CD4-positive, alpha-beta T cell (primary cell): ENCODE measurements around the gene SASH1. TPM values are rescaled to one million over a fixed set of nuclear protein-coding genes. Genes with fewer than 3 reads are reported as not detected.

Experiments used
- ATAC-seq: fragments of 200-7000 bp; cut with Tn5 transposase; one replicate; pipeline ENCODE4 v1.10.0; 2022; ENCODE audit warnings: mild to moderate bottlenecking; ENCODE audit not compliant: poor library complexity
- CTCF ChIA-PET: fragments of 350-600 bp; sonication (Branson Sonifier 250); formaldehyde crosslinking; loops from one replicate; lab custom pipeline; 2021; ENCODE audit warnings: antibody characterized with exemption, inconsistent platforms; lab: Charles Lee
- POLR2A ChIA-PET: fragments of 350-600 bp; sonication (Branson Sonifier 250); formaldehyde crosslinking; loops from one replicate; lab custom pipeline; 2021; ENCODE audit warnings: antibody characterized with exemption, inconsistent platforms; lab: Charles Lee
- DNase-seq, 14 experiments: peaks; one replicate each; pipeline ENCODE4 v3.0.0-alpha.2; 2013 to 2020; ENCODE audit warnings: mixed read lengths in 2 of 14
- H3K27ac ChIP-seq, 2 donors: one replicate each; pipeline versions ENCODE4 v1.5.1 to v1.7.0; 2013; ENCODE audit warnings: low read length in 2 of 2, low read depth in 1 of 2, mild to moderate bottlenecking in 1 of 2
- H3K27me3 ChIP-seq, 2 experiments: 1 replicate in 1 of 2; 2 replicates in 1 of 2; pipeline versions ENCODE4 v1.6.1 to v1.7.0; 2013; ENCODE audit warnings: low read length in 2 of 2, control low read depth in 1 of 2, mild to moderate bottlenecking in 1 of 2, moderate library complexity in 1 of 2; ENCODE audit not compliant: insufficient read depth in 2 of 2, control insufficient read depth in 1 of 2
- H3K36me3 ChIP-seq: one replicate; pipeline ENCODE4 v1.6.1; 2013; ENCODE audit warnings: low read length, control low read depth; ENCODE audit not compliant: insufficient read depth
- H3K4me1 ChIP-seq: one replicate; pipeline ENCODE4 v1.6.1; 2013; ENCODE audit warnings: low read length, control low read depth; ENCODE audit not compliant: insufficient read depth
- H3K4me3 ChIP-seq: one replicate; pipeline ENCODE4 v1.5.1; 2013; ENCODE audit warnings: mild to moderate bottlenecking, low read length, moderate library complexity
- H3K9me3 ChIP-seq, 2 experiments: 1 replicate in 1 of 2; 2 replicates in 1 of 2; pipeline versions ENCODE4 v1.6.1 to v1.7.0; 2013; ENCODE audit warnings: low read length in 2 of 2, mild to moderate bottlenecking in 2 of 2, control low read depth in 1 of 2, moderate library complexity in 1 of 2; ENCODE audit not compliant: control insufficient read depth in 1 of 2, insufficient read depth in 1 of 2
- H3K27ac Mint-ChIP-seq: one replicate; pipeline ENCODE4 v1.8.0; 2020; ENCODE audit warnings: mixed read lengths
- H3K27me3 Mint-ChIP-seq: one replicate; pipeline ENCODE4 v1.8.0; 2021; ENCODE audit warnings: mixed read lengths
- H3K36me3 Mint-ChIP-seq: one replicate; pipeline ENCODE4 v1.8.0; 2021; ENCODE audit warnings: low read depth, mixed read lengths
- H3K4me1 Mint-ChIP-seq: one replicate; pipeline ENCODE4 v1.8.0; 2021; ENCODE audit warnings: low read depth, mixed read lengths
- H3K4me3 Mint-ChIP-seq: one replicate; pipeline ENCODE4 v1.8.0; 2020; ENCODE audit warnings: mild to moderate bottlenecking, mixed read lengths
- H3K9me3 Mint-ChIP-seq: one replicate; pipeline ENCODE4 v1.8.0; 2020; ENCODE audit warnings: mixed read lengths
- CTCF ChIP-seq: fragments of 200-600 bp; IDR thresholded peaks from one replicate; pipeline ENCODE4 v1.8.0; 2022; ENCODE audit warnings: antibody characterized with exemption, mild to moderate bottlenecking
- intact Hi-C, 2 experiments: fragments of 100-400 bp; cut with DNase I in 1 of 2; cut with micrococcal nuclease in 1 of 2; formaldehyde crosslinking; loops; one replicate each; pipeline versions ENCODE4 v1.15.1 to v1.9.0; 2023 to 2025; cut with DNase I, micrococcal nuclease
- total RNA-seq, 174 experiments: library from RNA in 2 of 174; stranded (reverse) in 2 of 174; gene quantifications; one replicate each; pipeline ENCODE4 v1.2.3 and lab custom pipeline; 2021 to 2026

The SASH1 gene
- total RNA-seq, 2 experiments from 2014 or later, result 0.58 to 0.75 TPM

DNA sequence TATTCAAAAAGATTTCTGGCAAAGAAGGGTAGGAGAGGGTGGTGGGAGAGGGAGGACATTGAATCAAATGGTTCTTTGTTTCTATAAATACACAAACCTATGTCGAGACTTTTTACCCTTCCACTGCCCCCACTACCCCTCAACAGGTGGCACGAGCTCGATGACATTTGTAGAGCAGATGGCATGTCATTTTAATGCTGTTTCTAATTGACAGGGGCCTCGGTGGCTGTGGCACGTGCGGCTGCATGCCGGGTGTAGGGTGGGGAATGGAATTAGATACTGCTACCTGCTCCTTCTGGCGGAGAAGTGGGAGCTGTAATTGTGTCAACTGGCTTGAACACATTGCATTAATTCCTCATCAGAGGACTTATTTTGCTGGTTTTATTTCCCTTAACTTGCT, 29.1 kb upstream of the SASH1 start:
- Histone ChIP-seq H3K4me3 (no peak overlapping the region), H3K9me3 (no peaks in the 10 kb centered on the region), H3K4me1 (no peaks in the 10 kb centered on the region), H3K27me3 (peaks cover 0 to 3% of the 10 kb centered on the region in 2 experiments), H3K36me3 (no peaks in the 10 kb centered on the region), H3K27ac (no peak overlapping the region)
- no peaks in the 10 kb centered on the region for H3K9me3 Mint-ChIP-seq
- DNase-seq (no peak), ATAC-seq (no peak)
- ChIA-PET CTCF (no interaction called here), POLR2A (no interaction called here)
- intact Hi-C loops, result no loop called here
- TF ChIP-seq CTCF, result no peak
- no peak overlapping the region for H3K27ac Mint-ChIP-seq
- no peak overlapping the region for H3K4me3 Mint-ChIP-seq
- H3K27me3 Mint-ChIP-seq, result no peaks in the 10 kb centered on the region
- no peaks in the 10 kb centered on the region for H3K36me3 Mint-ChIP-seq
- H3K4me1 Mint-ChIP-seq, result no peaks in the 10 kb centered on the region

- H3K4me1 Mint-ChIP-seq, result no peaks in the 10 kb centered on the region
Measured at GRCh38 chr6:148316308-148316707, 26.3 kb upstream of the SASH1 start.

GRCh38 chr6:148317051-148317450, 25.6 kb upstream of the SASH1 start:
- intact Hi-C loops, result no loop called here
- H3K27me3 ChIP-seq, result peaks cover 0 to 3% of the 10 kb centered on the region in 2 experiments
- no peaks in the 10 kb centered on the region for H3K36me3 Mint-ChIP-seq
- no peaks in the 10 kb centered on the region for H3K4me1 Mint-ChIP-seq
- no peak overlapping the region for H3K27ac Mint-ChIP-seq
- no peak overlapping the region for H3K4me3 Mint-ChIP-seq
- DNase-seq (no peak), ATAC-seq (no peak)
- H3K27me3 Mint-ChIP-seq, result no peaks in the 10 kb centered on the region
- H3K9me3 Mint-ChIP-seq, result no peaks in the 10 kb centered on the region
- ChIA-PET CTCF (interaction anchor here (0.5 kb wide), 1 partner anchor 691 kb away, joined by 3 read pairs; no protein-coding TSS in a partner anchor), POLR2A (no interaction called here)
- H3K4me1 ChIP-seq, result no peaks in the 10 kb centered on the region
- no peaks in the 10 kb centered on the region for H3K9me3 ChIP-seq
- no peak overlapping the region for H3K27ac ChIP-seq
- H3K4me3 ChIP-seq, result no peak overlapping the region
- no peaks in the 10 kb centered on the region for H3K36me3 ChIP-seq
- TF ChIP-seq CTCF, result no peak

More at GRCh38 chr6:148316308-148316707, 26.3 kb upstream of the SASH1 start:
- Mint-ChIP-seq H3K4me3 (no peak overlapping the region), H3K9me3 (no peaks in the 10 kb centered on the region), H3K27me3 (no peaks in the 10 kb centered on the region), H3K27ac (no peak overlapping the region), H3K36me3 (no peaks in the 10 kb centered on the region)
- ChIA-PET POLR2A (no interaction called here), CTCF (interaction anchor here (0.5 kb wide), 1 partner anchor 690 kb away, joined by 3 read pairs; no protein-coding TSS in a partner anchor)
- no peaks in the 10 kb centered on the region for H3K9me3 ChIP-seq
- H3K4me3 ChIP-seq, result no peak overlapping the region
- no peaks in the 10 kb centered on the region for H3K36me3 ChIP-seq
- H3K4me1 ChIP-seq, result no peaks in the 10 kb centered on the region
- TF ChIP-seq CTCF, result no peak
- no peak for DNase-seq
- no peak for ATAC-seq
- intact Hi-C loops, result no loop called here
- peaks cover 0 to 3% of the 10 kb centered on the region in 2 experiments for H3K27me3 ChIP-seq
- H3K27ac ChIP-seq, result no peak overlapping the region
